Measurements from ENCODE around the gene SNX21.
"Not testable (repeated sequence)": the region's sequence is repeated elsewhere in the genome, so short reads cannot be mapped to it uniquely, and the experiment has no call there.

Gene SNX21

DNA sequence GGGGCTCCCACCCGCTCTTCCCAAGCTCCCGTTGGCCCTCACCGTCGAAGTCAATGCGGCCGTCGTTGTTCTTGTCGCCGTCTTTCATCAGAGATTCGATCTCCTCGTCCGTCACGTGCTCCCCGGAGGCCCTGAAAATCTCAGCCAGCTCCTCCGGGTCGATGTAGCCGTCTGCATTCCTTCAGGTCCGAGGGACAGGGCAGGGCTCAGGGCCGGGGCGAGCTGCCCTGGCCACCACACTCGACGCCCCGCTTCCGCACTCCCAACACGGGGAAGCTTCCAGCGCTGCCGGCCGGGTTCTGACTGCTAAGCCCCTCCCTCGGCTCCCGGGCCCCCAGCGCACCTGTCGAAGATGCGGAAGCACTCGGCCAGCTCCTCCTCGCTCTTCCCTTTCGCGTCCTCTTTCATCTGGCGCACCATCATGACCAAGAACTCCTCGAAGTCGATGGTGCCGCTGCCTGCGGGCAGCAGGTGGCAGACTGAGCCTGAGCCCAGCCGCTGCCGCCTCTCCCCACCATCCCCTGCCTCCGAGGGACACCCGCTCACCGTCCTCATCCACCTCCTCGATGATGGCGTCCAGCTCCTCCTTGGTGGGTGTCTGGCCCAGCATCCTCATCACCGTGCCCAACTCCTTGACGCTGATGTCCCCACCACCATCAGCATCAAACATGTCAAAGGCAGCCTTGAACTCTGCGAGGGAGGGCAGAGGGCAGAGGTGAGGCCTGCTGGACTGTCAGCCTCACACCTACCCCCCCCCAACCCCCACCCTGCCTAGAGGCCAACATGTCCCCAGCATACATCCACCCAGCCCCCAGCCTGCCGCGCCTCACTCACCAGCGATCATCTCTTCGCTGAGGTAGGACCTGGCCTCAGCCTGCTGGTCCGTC lies 9.4 kb upstream of the SNX21 start:
- DNase-seq: peak; percentile 79

DNA sequence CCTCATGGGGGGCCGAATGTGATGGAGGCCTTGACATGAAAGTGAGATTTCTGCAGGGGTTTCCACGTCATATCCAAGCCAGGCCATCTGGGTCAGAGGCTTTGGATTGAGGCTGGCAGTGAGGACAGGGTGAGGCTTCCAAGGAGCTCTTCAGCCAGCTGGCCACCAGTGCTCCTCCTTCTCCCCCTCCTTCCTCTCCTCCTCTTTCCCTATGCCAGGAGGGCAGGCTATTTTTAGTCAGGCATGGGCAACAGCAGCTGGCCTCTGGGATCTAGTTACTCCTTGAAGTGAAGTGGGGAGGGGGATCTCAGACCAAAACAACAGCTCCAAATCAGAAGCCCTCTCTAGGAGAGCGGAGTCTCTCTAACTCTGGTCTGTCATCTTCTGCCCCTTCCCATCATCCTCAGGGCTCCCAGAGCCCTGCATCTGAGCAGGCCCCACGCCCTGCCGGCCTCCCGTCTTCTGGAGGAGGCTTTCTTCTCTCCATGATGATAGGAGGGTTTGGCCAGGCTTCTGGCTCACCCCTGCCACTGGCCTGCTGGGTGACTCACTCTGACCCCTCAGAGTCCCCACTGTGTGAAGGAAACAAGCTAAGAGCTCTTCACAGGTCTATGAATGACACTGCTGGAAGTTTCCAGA lies 7.1 kb upstream of the SNX21 start:
- no peak for DNase-seq

DNA sequence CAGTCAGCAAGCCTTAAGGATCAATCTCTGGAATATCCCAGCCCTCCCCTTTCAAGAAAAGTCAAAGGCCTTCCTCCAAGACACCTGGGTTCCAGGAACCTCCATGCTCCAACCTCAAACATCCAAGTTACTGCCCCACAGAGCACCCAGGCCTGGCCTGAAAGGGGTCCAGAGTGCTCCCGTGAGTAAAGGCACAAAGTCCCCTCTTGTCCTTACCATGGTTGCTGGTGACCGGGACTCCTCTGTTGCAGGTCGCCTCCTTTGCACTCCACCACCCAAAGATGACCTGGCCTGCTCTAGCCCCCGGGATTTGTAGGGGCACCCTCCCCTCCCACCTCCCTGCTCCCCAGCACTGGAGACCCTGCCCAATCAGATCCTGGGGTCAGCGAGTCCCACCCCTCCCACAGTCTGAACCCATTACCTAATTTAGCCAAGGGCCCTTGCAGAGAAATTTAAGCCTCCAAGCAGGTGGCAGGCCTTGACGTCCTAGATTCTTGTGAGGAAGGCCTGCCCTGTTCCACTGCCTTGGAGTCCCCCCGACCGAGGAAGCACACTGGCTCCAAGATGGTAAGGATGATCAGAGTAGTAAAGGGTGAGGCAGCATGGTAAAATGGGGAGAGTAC lies 6.5 kb upstream of the SNX21 start, which contains the start of gene TNNC2:
Gene TNNC2 (minus strand): TSS at position 283 of the 623 bp plus-strand sequence. CDS start 64 bp downstream, at position 219.
- no peak for DNase-seq

DNA sequence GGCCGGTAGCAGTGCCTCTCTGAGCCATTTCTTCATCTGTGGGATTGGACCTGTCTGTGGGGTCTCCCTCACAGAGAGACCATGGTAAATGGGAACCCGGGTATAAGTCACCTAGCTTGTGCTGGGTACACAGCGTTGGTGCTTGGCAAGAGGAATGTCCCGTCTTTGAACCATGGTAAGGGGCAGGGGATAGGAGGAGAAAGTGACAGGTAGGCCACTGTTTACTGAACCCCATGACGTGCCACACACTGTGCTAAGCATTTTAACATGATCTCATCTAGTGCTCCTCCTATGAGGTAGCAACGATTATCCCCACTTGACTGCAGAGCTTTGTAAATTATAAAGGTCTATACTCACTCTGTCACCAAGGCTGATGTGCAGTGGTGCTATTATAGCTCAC lies 5.9 kb upstream of the SNX21 start:
- DNase-seq: no peak

DNA sequence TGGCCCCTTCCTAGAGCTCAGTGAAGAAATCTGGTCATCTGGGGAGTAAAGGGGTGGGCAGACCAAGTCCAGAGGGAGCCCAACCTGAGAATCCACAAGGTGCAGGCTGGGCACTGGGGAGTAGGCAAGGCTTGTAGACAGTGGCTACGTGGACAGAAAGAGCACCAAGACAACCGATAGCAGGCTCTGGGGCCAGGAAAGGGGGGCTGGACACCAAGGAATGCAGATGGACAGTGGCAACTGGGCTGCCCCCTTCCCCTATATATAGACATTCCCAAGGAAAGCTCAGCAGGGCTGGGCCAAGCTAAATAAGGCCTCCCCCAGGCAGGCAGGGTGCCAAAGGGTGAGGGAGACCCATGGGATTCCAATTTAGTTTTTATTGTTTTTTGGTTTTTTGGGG lies 5.0 kb upstream of the SNX21 start:
- no peak for DNase-seq

DNA sequence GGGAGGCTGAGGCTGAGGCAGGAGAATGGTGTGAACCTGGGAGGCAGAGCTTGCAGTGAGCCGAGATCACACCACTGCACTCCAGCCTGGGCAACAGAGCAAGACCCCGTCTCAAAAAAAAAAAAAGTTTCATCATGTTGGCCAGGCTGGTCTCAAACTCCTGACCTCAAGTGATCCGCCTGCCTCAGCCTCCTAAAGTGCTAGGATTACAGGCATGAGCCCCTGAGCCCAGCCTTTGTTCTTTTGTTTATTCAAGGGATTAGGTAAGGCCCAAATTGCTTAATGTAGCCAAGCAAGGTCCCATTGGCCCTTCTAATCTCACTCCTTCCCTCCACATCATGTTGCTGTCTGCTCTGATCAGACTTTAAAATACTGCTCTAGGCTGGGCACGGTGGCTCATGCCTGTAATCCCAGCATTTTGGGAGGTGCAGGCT lies 3.9 kb upstream of the SNX21 start:
- DNase-seq: not testable (repeated sequence)

DNA sequence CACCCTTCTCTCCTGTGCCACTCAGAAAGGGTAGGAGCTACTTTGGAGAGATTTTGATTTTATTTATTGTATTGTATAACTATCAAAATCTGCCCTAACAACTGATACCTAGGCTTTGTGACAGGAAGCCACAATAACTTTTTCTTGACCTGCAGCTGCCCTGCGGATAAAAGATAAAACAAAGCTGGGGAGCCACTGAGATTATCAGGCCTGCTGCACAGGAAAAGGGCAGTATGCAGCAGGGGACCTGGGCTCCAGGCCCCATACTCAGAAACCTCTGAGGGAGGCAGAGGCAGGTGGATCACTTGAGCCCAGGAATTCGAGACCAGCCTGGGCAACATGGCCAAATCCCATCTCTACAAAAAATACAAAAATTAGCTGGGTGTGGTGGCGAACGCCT lies 980 bp upstream of the SNX21 start:
- DNase-seq: no peak

DNA sequence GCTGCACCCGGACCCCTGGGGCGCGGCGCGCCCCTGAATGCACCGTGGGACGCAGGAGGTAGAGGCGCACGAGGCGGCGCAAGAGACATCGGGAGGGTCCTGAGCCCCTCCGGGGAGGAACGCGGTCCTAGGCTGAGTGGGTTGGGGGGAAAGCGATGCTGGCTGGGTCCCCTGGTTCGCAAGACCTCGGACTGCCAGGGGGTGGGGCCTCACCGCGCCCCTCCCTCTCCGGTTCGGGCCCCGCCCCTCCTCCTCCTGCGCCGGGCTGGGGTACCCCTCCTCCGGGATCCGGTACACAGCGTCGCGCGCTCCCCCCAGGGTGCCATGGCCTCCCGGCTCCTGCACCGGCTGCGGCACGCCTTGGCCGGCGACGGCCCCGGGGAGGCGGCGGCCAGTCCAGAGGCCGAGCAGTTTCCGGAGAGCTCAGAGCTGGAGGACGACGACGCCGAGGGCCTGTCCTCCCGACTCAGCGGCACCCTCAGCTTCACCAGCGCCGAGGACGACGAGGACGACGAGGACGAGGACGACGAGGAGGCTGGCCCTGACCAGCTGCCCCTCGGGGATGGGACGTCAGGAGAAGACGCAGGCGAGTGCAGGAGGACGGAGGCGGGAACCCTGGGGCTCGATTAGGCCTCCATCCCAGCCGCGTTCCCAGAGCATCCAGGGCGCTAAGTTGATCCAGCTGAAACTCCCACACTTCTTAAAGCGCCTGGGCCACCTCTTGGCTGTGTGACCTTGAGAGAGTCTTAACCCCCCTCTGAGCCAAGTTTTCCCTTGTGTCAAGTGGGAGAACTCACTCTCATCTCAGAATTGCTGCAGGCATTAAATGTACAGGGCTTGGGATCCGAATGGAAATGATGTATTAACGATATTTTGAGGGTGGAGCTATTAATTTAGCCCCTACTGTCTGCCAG lies 541 bp downstream of the SNX21 start:
- DNase-seq: peak; percentile 72

DNA sequence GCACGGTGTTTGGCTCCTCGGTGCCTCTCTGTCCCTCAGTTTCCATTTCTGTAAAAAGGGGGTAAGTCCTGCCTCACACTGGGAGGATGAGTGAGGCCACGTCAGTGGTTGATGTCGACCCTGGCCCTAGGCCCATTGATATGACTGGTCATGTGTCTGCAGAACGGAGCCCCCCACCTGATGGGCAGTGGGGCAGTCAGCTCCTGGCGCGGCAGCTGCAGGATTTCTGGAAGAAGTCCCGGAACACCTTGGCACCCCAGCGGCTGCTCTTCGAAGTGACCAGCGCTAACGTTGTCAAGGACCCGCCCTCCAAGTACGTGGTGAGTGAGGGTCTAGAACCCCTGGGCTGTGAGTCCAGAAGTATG lies 1.2 kb downstream of the SNX21 start:
- DNase-seq: no peak

DNA sequence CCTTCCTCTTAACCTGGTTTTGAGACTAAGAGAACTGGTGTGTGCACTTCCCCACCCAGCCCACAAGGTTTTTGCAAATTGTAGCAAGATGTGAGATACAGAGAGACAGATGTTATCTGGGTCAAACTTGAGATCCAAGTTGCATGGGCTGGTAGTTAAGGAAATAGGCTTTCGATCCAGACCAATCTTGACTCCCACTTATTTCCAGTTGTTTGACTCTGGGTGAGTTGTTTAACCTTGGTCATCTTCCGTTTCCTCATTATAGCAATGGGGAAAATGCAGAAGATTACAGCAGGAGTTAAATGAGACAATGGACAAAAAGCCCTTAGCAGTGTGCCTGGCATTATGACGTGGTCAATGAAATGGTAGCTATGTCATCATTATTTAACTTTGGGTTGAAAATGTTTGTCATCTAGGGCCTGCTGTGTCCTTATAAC lies 1.7 kb downstream of the SNX21 start:
- DNase-seq: no peak

DNA sequence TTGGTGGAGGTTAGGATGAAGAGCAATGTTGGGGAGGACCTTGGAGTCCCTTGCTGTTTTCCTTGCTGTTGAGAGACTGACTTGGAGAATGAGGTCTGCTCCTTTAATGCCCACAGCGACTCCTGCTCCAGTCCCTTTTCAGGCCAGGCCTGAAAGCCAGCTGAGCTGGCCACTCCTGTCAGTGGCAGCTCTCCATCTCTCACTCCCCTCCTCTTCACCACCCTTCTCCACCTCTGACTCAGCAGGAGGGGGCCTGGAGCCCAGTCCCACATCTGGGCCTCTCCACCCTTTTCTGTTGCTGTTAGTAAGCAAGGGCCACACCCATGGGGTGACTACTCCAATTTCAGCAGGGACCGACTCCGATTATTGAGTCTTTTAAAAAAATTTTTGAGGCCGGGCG lies 2.2 kb downstream of the SNX21 start:
- no peak for DNase-seq

DNA sequence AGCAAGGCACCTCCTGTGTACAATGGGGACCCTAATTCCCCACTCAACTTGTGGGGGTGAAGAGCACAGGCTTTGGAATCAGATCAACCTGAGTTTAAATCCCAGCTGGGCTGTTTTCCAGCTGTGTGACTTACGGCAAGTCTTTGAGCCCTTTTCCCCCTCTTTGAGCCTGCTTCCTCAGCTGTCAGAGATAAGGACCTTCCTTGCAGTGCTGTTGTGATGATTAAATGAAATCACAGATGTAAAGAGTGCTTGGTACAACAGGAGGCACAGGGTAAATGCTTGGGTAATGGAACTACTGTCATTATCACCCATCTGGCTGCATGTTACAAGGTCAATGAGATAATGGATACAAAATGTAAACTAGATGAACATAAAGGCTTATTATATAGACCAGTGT lies 3.2 kb downstream of the SNX21 start:
- DNase-seq: no peak

DNA sequence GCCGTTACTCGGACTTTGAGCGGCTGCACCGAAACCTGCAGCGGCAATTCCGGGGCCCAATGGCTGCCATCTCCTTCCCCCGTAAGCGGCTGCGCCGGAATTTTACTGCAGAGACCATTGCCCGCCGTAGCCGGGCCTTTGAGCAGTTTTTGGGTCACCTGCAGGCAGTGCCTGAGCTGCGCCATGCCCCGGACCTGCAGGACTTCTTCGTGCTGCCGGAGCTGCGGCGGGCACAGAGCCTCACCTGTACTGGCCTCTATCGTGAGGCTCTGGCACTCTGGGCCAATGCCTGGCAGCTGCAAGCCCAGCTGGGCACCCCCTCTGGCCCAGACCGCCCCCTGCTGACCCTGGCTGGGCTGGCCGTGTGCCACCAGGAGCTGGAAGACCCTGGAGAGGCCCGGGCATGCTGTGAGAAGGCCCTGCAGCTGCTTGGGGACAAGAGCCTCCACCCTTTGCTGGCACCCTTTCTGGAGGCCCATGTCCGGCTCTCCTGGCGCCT lies 7.2 kb downstream of the SNX21 start:
- no peak for DNase-seq

DNA sequence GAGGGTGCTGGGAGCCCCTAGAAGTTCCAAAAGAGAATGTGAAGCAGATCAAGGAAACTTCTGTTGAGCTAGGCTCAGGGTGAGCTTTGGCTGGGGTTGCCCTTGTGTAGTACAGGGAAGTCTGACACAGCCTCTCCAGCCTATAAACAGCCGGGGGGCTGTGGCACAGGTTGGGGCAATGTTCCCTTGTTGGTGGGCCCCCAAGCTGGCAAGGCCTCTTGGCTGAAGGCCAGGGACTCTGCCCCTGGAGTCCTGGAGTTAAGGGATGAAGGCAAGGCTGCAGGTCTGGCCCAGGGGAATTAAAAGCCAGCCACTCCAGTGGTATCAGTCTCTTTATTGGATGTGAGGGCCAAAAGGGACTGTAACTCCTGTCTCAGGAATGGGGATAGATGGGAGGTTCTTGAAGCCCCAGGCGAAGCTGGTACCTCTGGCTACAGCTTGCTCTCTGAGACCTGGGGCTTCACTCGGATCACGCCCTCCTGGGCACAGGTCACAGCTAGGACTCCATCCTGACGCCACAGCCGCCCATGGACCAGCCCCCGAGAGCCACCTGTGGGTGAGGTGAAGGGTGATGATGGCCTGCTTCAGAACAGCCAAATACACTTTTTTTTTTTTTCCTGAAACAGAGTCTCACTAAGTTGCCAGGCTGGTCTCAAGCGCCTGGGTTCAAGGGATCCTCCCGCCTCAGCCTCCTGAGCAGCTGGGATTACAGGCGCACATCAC lies 8.0 kb downstream of the SNX21 start:
- DNase-seq: no peak

DNA sequence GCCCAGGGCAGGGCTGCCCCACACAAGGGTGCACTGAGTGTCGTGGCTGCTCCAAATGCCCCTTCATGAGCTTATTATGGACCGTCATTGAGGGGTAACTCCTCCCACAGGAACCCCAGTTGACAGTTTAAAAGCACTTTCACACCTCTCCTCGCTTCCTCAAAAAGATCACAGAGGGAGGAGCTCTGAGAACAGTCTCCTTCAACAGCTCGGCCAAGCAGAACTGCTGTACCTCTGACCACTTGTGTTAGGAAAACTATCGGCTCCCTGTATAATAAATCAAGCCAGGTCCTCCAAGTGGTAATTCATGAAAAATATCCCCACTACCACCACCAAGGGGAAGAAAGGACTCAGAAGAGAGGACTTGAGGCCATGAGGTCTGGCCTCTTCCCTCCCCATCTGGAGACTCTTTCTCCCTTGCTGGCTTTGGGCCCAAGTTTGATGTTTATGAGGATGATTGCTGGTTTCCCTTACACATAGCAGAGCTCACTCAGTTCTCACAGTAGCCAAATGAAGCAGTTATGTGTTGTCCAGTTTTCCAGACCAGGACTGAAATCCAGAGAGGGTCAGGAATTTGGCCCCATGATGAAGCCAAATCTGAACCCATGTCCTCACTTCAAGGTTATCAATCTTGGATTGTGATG lies 8.7 kb downstream of the SNX21 start:
- no peak for DNase-seq

DNA sequence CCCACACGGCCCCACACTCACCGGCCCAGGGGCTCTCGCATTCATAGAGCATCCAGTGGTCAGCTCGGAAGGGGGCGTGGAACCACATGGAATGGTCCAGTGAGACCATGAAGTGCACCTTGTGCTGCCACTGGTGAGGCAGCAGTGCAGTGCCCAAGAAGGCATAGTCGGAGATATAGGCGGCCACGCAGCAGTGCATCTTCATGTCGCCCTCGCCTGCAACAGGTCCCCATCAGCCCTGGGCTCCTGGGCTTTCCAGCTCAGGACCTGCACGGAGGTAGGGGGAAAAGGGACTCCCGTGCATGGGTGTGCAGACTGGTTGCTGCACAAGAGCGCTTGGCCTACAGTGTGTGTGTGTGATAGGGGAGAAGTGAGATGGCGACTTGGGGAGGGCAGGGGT lies 9.9 kb downstream of the SNX21 start:
- DNase-seq: no peak

DNA sequence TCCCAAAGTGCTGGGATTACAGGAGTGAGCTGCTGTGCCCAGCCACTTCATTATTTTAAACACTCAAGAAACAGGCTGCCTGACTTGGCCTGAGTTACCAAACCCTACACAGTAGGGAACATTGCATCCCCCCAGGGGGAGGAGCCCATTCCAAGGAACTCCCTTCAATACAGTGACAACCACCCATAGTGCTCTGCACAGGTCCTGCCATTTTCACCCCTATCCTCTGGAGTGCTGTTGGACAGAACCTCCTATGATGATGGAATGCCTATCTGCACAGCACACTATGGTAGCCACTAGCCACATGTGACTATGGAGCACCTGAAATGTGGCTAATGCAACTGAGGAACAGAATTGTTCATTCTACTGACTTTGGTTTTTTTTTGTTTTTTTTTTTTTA lies 11.9 kb downstream of the SNX21 start:
- DNase-seq: no peak

DNA sequence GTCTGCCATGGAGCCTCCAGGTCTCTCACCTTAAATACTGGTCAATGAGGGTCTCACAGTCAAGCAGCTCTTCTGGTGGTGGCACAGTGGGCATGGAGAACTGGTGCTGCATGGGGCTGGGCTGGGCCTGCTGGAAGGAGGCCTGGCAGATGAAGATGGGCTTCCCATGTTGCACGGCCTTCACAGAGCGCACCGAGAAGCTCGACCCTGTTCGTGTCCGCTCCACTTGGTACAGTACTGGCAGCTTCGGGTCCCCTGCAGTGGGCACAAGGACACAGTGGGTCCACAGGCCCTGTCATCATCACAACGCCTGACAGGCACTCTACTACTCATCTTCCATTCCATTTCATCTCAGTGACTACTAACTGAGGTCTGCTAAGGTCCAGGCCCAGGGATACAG lies 14.8 kb downstream of the SNX21 start:
- no peak for DNase-seq

DNA sequence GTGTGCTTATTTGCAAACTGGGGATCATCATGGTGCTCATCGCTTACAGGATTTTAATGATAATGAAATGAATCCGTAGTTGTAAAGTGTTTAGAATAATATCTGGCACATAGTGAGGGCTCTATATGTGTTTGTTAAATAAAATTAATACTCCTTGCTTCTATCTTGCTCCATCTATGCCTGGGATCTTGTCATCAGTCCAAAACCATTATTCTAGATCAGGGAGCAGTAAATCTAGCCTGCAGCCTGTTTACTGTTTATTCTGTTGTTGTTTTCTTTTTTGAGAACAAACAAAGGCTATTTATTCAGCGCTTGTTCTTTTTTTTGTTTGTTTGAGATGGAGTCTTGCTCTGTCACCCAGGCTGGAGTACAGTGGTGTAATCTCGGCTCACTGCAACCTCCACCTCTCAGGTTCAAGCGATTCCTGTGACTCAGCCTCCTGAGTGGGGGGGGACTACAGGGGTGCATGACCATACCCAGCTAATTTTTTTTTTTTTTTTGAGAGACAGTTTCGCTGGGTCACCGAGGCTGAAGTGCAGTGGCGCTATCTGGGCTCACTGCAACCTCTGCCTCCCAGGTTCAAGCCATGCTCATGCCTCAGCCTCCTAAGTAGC lies 15.5 kb downstream of the SNX21 start:
- no peak for DNase-seq

DNA sequence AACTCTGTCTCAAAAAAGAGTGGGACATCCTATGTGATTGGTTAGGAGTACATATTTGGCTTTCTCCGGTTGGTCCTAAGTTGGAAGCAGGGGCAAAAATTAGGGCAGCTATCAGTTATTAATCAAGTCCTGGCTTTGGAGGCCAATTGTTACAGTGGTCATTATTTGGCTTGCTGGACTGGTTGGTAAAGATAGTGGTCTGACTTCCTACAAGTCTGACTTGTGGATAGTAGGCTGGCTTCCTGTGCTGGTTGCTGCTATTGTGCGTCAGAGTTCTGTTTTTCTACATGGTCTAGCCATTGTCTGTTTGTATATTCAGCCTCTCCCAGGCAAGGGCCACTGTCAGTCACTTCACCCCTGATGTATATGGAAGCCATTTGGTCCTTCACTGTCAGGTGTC lies 16.6 kb downstream of the SNX21 start:
- DNase-seq: no peak

DNA sequence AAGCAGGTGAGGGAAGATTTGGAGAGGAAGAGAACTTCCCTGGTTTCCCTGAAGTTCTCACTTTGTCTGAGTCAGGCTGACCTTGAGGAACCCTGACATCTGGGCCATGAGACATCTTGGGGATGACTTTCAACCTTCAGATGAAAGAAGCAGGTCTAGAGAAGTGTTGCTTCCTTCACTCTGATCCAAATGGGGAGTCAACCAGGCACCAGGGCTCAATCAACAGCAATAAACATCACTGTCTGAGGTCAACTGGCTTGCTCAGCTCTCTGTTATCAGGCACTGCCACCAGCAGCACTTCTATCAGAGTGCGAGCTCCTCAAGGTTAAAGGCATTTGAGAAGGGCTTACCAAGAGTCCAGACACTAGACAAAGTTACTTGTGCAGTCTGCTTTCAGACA lies 17.3 kb downstream of the SNX21 start:
- DNase-seq: no peak

All from NCI-H146 (cell line).